NCI-H2029 treated with DMSO at 0.1 percent for 48 hours (cell line): ENCODE data around the gene SLMAP.

ENCODE experiments used
- DNase-seq: peaks from one replicate; lab custom pipeline; 2025; lab: John Stamatoyannopoulos, UW

SLMAP gene

DNA sequence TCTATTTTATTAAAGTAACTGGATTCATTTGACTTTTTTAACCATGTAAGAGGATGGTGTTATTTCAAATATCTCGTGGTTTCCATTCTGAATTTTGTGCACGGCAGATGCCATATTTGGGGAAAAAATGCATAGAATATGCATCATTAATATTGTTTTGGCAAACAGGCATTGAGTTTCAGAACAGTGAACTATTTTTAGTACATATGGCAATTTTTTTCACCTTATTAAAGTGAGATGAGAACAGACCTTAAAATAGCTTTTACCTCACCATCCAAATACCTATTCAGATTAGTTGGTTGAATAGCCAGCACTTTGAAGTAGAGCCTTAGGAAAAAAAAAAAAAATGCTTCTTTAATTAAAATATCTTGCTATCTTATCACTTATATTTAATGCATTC lies 134.8 kb downstream of the SLMAP start:
- DNase-seq = no peak

DNA sequence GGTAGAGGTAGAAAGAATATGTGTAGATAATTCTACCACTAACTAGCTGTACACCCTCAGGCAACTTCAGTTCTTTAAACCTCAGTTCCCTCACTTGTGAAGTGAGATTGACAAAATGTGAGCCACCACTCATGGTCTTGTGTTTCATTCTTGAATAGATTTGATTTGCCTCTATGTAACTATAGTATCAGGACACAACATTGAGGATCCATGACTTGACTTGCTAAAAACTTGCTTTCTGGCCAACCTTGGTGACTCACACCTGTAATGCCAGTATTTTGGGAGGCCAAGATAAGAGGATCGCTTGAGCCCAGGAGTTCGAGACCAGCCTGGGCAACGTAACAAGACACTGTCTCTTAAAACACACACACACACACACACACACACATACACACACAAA lies 136.3 kb downstream of the SLMAP start:
- no peak for DNase-seq

DNA sequence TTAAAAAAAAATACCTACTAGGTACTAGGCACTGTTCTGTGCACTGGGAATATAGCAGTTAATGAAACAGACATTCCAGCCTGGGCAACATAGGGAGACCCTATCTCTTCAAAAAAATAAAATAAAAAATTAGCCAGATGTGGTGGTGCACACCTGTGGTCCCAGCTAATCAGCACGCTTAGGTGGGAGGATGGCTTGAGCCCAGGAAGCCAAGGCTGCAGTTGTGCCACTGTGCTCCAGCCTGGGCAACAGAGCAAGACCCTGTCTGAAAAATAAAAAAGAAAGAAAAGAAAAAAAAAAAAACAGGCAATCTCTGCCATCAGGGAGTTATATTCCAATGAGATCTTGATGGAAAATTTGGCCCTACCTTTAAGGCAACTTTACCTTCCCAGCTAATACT lies 137.0 kb downstream of the SLMAP start:
- no peak for DNase-seq

DNA sequence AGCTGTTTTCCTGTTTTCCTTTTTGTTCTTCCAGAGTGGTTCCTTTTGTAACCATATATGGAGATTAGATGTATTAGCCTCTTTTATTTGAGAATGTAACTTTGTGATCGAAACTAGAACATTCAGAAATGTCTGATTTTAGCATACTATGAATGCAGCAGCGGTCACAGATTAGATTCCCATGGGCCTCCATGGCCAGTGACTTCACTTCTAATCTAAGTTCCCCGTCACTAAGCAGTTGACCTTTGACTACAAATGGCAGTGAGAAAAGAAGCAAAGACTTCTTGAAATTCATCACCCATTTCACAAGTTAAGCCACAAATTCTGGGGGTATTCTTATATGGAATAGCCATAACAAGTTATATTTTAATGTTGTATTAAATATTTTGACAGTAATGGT lies 137.6 kb downstream of the SLMAP start:
- DNase-seq = no peak

DNA sequence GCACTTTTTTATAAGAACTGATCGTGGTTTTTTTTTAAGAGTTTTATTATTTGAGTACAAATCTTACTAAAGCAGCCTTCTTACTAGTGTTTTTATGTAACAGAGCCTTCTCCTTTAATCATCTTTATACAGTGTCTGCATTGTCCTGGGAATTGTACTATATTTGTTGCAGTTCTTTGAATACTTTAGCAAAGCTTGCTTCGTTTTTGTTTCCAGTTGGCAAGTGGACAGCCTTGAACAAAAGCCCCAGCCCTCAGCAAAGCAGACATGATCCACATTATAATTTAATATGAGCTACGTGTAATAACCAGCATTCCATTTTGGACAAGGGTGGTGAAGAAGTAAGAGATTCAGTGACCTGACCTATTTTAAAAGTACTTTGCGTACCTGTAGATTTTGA lies 139.9 kb downstream of the SLMAP start:
- no peak for DNase-seq

DNA sequence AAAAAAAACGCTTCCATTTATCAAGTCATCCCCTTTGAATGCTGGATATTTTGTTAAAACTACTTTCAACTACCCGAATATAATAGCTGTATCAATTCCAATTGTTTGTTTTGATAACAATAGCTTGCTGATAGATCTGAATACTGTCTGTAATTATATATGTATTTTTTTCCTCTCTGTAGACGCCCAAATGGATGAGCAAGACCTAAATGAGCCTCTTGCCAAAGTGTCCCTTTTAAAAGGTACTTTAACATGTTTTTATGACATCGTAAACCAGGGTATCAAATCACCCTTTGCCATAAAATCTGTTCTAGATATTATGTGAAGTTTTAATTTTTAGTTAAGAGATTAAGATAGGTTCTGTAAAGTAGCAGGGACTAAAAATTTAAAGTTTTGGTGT lies 140.6 kb downstream of the SLMAP start:
- DNase-seq = no peak

DNA sequence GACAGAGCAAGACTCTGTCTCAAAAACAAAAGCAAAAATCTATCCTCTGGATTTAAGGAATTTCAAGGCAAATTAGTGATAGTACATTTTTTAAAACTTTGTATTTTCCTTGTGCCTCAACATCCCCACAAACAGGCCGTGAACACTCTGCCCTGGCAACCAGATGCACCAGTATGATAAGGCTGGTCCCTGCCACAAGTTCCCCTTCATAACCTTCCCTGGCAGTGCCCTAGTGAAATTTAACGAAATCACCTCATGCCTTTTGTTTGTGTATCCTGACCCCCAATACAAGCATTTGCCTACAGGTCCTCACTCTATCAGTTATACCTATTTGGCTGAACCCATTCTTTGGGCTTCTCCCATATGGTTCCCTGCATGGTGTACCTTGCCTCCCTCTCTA lies 144.7 kb downstream of the SLMAP start:
- DNase-seq = no peak

DNA sequence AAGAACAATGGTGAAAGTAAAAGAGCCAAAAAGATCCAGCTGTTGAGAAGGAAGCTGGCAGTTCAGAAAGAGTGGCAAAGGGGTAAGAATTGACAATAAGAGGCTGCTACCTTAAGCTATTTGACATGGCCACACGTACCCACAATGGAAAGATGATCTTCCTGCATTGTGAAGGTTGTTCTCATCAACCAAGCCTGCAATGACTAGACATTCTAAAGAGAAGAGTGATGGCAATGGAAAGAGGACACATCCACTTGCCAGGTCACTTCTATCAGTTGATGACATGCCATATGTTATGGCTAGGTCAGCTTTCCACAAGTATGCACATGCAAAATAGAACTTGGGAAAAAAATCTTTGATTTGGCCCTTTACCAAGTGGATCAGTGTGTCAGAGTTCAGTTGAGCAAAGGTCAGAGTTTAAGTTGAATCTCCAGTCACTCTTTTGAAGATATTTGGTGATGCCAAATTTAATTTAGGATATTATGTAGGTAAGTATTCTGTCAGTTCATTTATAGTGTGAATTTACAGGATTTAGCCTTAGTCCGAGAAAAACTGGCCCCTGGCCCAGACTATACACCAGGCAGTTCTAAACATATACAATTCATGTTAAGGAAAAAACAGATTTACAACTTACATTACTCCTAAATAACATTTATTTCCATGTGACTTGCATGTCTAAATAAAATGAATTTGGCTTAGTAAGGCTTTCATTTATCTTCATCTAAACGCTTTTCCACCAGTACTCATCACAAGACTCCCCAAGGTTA lies 147.2 kb downstream of the SLMAP start:
- DNase-seq = no peak

DNA sequence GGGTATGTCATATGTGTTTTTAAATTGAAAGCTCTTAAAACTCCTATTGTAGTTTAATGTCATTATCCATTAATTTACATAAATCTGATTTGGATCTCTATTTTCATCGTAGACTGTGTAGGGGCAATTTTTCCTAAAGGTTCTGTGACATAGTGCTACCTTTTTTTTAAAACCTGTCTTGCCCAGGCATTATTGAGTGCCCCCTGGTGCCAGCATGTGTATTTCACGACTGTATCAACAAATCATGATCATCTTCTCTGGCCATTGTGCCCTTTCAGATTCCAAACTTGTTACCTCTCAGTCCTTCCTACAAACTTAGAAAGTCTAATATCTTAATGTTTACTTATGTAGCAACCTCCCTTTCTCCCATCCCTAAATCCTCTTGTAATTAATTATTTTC lies 154.9 kb downstream of the SLMAP start:
- no peak for DNase-seq

DNA sequence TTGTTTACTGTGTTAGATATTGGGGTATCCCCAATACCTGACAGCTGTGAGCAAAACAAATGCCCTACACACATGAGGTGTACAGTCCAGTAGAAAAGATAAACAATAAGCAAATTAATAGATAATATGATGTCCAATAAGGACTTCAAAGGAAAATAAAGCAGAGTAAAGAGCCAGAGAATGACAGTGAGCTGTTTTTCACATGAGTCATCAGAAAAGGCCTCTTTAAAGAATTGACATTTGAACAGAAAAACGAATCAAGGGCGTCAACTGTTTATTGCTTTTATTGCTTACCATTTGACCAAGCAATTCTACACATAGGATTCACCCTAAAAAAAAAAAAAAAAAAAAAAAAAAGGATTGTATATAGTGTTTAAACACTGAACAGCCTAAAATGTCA lies 155.5 kb downstream of the SLMAP start:
- DNase-seq = no peak

DNA sequence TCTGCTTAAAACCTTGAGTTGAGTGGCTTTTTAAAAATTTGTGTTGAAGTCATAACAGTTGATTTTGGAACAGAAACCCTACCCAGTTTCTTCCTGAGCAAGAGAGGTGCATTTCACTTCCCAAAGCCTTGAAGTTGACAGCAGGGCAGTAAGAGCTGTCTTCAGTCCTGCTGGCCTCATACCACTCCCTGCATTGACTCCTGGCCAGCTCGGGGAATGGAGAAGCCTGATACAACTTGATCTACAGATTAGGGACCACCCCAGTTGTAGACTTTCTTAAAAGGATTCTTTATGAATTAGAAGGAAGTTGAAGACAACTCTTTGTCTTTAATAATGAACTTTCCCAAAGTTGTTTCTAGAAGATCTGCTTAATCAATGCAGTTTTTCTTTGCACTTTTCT lies 161.5 kb downstream of the SLMAP start:
- DNase-seq = no peak

DNA sequence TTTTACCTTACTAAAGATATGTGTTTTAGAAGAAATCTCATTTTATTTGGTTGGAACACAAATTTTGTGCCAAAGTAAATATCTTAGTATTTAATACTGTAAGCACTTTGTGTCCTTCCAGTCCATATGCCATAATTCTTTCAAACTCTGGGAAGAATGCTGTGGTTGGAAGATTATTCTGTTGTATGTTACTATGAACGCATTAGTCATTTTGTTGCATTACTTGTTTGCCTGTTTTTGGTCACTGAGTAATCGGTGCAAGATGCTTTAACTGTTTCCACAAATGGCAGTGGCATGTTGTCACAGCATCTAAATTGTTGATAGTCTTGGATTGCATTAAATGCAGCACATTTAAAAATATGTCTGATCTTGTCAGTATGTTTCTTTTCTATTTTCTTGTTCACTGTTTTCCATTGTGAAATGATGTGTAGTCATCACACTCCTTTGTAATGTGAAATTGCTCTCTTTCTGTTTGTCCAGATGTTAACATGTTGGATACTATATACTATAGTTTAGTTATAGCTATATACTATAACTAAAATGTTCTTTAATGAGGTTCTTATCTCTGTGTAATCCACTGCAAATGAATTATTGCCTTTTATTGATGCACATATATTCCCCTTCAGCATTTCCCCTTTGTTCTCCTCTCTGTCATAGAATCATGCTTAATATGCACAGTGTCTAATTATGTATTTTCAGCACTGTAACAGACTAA lies 162.2 kb downstream of the SLMAP start:
- no peak for DNase-seq

DNA sequence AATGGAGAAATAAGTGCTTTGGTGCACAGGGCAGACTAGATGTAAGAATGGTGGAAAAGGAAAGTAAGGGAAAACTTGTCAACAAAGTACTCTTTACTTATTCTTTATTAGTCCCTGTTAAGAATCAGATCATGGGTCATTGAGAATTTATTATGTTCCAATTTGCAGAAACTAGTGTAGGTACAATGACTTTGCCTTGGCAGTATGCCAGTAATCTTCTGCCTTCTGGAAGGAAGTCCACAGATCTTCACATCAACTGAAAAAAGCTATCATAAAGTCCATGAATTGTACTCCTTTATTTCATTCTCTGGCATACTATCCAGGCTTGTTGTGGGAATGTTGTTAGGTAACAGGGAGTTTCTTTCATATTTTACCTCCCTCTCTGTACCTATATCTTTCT lies 163.9 kb downstream of the SLMAP start:
- DNase-seq = no peak

DNA sequence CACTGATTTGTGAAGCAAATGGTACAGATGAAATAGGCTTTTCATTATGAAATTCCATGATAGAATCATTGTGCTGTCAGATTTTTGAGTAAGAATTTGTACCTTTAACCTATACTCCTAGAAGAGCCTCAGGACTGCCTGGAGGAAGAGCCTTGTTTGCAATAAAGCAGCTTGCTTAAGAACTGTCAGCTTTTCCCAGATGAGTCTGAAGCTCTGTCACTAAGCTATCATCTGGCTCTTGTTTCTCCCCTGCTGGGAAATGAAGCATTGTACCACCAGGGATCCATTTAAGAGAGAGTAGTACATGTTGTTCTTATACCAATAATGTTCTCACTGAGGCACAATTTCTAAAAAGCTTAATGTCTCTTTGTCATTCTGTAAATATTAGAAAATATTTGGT lies 167.0 kb downstream of the SLMAP start:
- DNase-seq = no peak

DNA sequence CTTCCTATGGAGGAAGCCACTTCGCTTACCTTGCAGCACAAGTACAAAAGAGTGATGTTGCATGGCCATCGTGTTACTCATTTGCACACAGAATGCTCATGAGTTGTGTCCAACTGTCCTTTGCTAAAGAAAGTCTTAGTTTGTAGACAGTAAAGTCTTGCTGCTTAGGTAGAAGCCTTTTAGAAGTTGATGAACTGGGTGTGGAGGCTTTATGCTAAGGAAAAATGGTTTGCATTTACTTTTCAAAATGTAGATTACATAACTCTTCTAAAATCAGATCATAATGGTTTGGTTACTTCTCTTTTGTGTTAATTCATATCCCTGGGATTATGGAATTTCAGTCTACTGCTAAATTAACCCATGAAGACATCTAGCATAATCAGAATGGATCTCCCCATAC lies 167.6 kb downstream of the SLMAP start:
- DNase-seq = no peak

DNA sequence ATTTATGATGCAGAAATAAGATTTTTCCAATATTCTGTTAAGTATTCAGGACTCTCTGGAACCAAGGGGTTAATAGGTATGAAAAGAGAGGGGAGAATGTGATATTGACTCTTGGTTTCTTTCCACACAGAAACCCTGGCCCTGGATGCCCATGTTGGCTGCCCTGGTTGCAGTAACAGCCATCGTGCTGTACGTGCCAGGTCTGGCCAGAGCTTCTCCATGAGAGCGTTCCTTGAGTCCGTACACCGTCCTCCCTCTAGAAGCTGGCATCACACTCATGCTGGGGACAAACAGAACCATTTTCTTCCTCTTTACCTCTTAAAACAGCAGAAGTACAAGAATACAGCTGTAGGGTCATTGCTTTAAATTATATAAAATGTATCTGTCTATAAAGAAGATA lies 171.1 kb downstream of the SLMAP start:
- DNase-seq = no peak

DNA sequence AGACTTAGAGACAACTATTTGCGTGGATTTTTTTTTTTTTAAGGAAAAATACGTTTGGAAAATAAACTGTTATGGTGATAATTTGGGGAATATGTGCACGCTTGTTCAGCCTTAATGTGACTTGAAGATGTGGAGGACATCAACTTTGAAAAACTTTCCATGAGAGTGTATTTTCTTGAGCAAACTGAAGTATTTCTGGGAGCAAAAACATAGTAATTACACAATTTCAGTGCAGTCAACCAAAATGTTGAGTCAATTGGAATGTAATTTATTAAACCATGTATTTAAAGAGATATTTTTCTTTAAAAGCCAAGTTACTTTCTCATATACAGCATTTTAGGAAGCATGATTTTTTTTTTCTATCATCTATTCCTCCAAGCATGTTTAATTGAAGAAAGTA lies 171.8 kb downstream of the SLMAP start:
- no peak for DNase-seq

DNA sequence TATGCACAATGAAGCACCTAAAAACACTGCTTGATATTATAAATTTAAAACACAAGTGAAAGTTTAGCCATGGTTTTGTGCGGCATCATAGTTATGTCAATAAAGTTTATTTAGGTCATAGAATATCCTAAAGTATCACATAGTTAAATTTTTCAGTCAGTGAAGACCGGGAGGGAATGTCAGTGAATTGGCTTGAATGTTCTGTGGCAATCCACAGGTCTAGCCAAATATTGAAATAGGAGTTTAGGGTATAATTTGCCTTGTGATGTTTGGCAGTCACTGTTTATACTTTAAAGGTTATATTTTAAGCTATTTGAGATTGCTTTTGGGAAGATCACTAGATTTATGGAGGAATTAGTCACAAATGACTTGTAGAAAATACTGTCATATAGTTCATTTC lies 172.4 kb downstream of the SLMAP start:
- DNase-seq = no peak

DNA sequence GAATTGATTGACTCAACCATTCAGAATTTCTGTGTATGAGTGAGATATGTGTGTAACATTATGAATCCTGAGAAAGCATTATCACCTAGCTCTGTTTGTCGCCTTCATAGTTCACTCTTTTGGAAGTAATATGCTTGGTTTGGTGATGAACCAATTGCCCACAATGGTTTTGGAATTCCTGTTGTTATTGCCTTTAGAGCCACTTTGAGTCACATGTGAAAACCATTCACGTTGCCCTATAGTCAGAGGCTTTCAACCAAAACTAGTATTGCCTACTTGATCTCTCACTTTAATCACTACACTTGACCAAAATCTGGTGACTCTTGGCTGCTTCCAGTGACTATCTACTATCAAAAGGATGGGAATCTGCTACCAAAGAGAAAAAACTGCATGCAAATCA lies 173.9 kb downstream of the SLMAP start:
- no peak for DNase-seq

DNA sequence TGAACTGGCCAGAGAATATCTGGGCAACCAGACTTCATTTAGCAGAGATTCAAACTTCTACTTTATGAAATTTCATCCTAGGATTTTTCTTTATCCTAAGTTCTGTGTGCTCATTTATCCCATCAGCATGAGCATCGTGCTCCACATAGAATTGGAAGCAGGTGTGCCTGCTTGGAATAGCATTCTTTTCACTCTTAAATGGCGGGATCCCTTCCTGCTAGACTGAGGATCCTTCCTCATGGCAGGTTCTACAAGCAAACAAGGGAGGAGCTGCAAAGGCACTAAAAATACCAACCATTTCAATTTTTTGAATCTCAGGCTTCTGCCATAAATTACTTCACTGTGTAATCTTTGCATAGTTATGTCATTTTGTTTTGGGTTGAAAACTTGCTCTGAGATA lies 177.5 kb downstream of the SLMAP start:
- no peak for DNase-seq

DNA sequence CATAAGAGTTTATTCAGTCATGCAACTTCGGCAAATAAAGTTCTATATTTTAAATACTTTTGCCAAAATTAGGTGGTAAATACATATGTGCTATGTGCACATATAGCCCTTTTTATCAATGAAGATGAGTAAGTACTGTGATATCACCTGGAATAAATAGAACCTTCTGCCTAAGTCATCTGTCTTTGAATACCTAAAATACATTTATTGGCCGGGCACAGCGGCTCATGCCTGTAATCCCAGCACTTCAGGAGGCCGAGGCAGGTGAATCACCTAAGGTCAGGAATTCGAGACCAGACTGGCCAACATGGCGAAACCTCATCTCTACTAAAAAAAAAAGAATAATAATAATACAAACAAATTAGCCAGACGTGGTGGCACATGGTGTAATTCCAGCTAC lies 178.3 kb downstream of the SLMAP start:
- no peak for DNase-seq

DNA sequence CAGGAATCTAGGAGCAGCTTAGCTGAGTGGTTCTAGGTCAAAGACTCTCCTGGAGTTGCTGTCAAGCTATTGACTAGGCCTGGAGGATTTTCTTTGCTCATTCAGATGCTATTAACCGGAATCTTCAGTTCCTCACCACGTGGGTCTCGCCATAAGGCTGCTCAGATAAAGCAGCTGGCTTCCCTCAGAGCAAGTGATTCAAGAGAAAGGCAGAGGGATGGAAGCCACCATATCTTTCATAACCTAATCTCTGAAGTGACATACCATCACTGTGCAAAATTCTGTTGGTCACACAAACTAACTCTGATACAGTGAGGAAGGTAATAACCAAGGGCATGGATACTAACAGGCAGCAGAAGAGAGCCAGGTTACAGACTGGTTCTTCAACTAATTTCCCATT lies 179.4 kb downstream of the SLMAP start:
- no peak for DNase-seq

DNA sequence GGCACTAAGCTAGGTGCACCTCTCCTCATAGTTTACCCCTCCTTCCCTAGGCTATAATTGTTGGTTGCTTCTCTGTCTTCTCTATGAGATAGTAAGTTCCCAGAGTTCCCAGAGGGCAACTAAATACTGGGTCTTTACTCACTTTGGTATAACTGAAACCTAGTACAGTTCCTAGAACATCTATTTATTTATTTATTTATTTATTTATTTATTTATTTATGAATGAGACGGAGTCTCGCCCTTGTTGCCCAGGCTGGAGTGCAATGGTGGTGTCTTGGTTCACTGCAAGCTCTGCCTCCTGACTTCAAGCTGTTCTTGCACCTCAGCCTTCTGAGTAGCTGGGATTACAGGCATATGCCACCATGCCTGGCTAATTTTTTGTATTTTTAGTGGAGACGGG lies 181.0 kb downstream of the SLMAP start:
- DNase-seq = no peak

DNA sequence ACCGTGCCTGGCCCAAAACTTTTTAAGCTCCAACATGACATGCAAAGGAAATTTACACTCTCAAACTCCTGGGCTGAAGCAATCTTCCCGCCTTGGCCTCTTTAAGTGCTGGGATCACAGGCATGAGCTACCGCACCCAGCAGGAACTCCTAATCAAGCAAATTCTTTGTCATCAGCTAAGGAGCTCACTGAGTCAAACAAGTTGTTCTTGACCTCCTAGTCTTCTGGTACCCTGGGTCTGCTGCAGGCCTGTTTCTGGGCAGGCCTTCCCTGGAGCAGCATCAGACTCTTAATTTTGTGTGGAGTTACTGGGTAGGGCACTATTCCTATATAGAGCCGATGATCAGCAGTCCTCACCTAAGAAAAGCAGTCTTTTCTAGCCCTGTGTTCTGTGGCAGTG lies 183.7 kb downstream of the SLMAP start:
- no peak for DNase-seq
